Lower leg skin (tissue), 4 donors: Measurements from ENCODE around the gene WFDC12. TPM values are rescaled to one million over a fixed set of nuclear protein-coding genes. Genes with fewer than 3 reads are reported as not detected.

Experiments used
- DNase-seq, 2 donors: peaks; one replicate each; pipeline ENCODE4 v3.0.0-alpha.2; 2019; ENCODE audit warnings: low spot score in 2 of 2
- H3K4me3 ChIP-seq: fragments of 200-600 bp; sonication (generic); 2 replicates; pipeline ENCODE4 v1.5.1; 2017; ENCODE audit warnings: mild to moderate bottlenecking, low read depth; ENCODE audit not compliant: poor library complexity, severe bottlenecking
- CTCF ChIP-seq, 3 donors: fragments of 450-650 bp; IDR thresholded peaks; one replicate each; pipeline ENCODE4 v1.5.1; 2016; ENCODE audit warnings: antibody characterized with exemption in 3 of 3, mild to moderate bottlenecking in 3 of 3, moderate library complexity in 2 of 3
- POLR2A ChIP-seq, 2 donors: fragments of 450-650 bp; IDR thresholded peaks; one replicate each; pipeline ENCODE4 v1.6.1; 2016 to 2017; ENCODE audit warnings: antibody characterized with exemption in 2 of 2, mild to moderate bottlenecking in 1 of 2, moderate library complexity in 1 of 2
- WGBS, 2 donors: methylation state at CpG; one replicate each; pipeline ENCODE4 v1.1.5; 2018; 5-methylcytosine and 5-hydroxymethylcytosine counted together
- intact Hi-C: fragments of 100-400 bp; cut with DNase I; formaldehyde crosslinking; loops from one replicate; pipeline ENCODE4 v1.15.0; 2023; ENCODE audit warnings: low total_unique reads
- total RNA-seq, 4 donors: library from RNA; depleted of rRNA; stranded (reverse); fragments of >200 nt; gene quantifications; one replicate each; pipeline ENCODE4 v1.1.0, GENCODE V29; 2016

Gene WFDC12
- total RNA-seq, 4 donors from 2014 or later = 5.0 to 13.5 (median 9.4) TPM

- WGBS, 2 donors = 24% methylated on average over 65 of the region's 91 CpGs; no CpG with 5 or more reads in 1 of the 2 donors
- TF ChIP-seq CTCF (IDR thresholded peaks at IDR 0.05) (no peak), POLR2A (IDR thresholded peaks at IDR 0.05) (no peak)
- no peak for DNase-seq
- no peak overlapping the region for H3K4me3 ChIP-seq
- intact Hi-C loops = loop anchor here (10.0 kb wide), 1 partner anchor 53 kb away; no protein-coding TSS in a partner anchor
These were observed 26.0 kb downstream of the WFDC12 start for GRCh38 chr20:45098103-45098773.

- WGBS, 2 donors = 42 to 53% methylated on average over 51 to 56 of the region's 56 CpGs
- DNase-seq = no peak
- intact Hi-C loops = loop anchor here (10.0 kb wide), 1 partner anchor 53 kb away; no protein-coding TSS in a partner anchor
- no peak for TF ChIP-seq CTCF (IDR thresholded peaks at IDR 0.05)
- no peak for TF ChIP-seq POLR2A (IDR thresholded peaks at IDR 0.05)
- no peak overlapping the region for H3K4me3 ChIP-seq
These were observed 26.7 kb downstream of the WFDC12 start for GRCh38 chr20:45097485-45098102.

GRCh38 chr20:45096781-45097180 lies 27.5 kb downstream of the WFDC12 start:
- no peak for DNase-seq
- intact Hi-C loops = loop anchor here (10.0 kb wide), 1 partner anchor 52 kb away; no protein-coding TSS in a partner anchor
- 46 to 56% methylated on average over 9 of the region's 9 CpGs for WGBS, 2 donors
- TF ChIP-seq CTCF (IDR thresholded peaks at IDR 0.05) (no peak), POLR2A (IDR thresholded peaks at IDR 0.05) (no peak)
- no peak overlapping the region for H3K4me3 ChIP-seq

GRCh38 chr20:45095805-45096238 lies 28.4 kb downstream of the WFDC12 start:
- TF ChIP-seq CTCF (IDR thresholded peaks at IDR 0.05) (no peak), POLR2A (IDR thresholded peaks at IDR 0.05) (no peak)
- intact Hi-C loops = loop anchor here (10.0 kb wide), 1 partner anchor 51 kb away; no protein-coding TSS in a partner anchor
- no peak overlapping the region for H3K4me3 ChIP-seq
- WGBS, 2 donors = 6 to 9% methylated on average over 7 of the region's 7 CpGs
- DNase-seq = peak in 1 of 2 donors; percentile 47

- WGBS, 2 donors = 88 to 94% methylated on average over 5 to 11 of the region's 11 CpGs
- no peak overlapping the region for H3K4me3 ChIP-seq
- DNase-seq = no peak
- TF ChIP-seq CTCF (IDR thresholded peaks at IDR 0.05) = no peak
- intact Hi-C loops = loop anchor here (10.0 kb wide), 1 partner anchor 50 kb away; no protein-coding TSS in a partner anchor
These were observed 29.2 kb downstream of the WFDC12 start for GRCh38 chr20:45094864-45095574.
